Keratinocyte (primary cell): Measurements from ENCODE around the gene BDKRB2. TPM values are rescaled to one million over a fixed set of nuclear protein-coding genes. Genes with fewer than 3 reads are reported as not detected.

Experiments used
- DNase-seq: peaks from one replicate; pipeline ENCODE4 v3.0.0-alpha.2; 2011; ENCODE audit warnings: low read depth, missing footprints, low spot score
- FAIRE-seq: peaks from 2 replicates; lab custom pipeline; 2011; peaks lifted over from hg19 to GRCh38; lab: Jason Lieb, UNC
- H2AFZ ChIP-seq: 2 replicates; pipeline ENCODE4 v1.6.0; 2012; ENCODE audit warnings: low read length, control low read depth, inconsistent platforms; ENCODE audit not compliant: control insufficient read depth
- H3K27ac ChIP-seq: 2 replicates; pipeline ENCODE4 v1.5.1; 2011; ENCODE audit warnings: low read length; ENCODE audit not compliant: control insufficient read depth, insufficient read depth
- H3K27me3 ChIP-seq: 3 replicates; pipeline ENCODE4 v1.6.0; 2011; ENCODE audit warnings: low read length; ENCODE audit not compliant: control insufficient read depth, insufficient read depth; ENCODE audit errors: extremely low read depth
- H3K36me3 ChIP-seq, 2 experiments: 2 replicates in 1 of 2; 3 replicates in 1 of 2; pipeline ENCODE4 v1.5.1; 2011; ENCODE audit warnings: low read length in 2 of 2, mild to moderate bottlenecking in 1 of 2; ENCODE audit not compliant: control insufficient read depth in 2 of 2, insufficient read depth in 2 of 2; ENCODE audit errors: extremely low read depth in 1 of 2
- H3K4me1 ChIP-seq: 3 replicates; pipeline ENCODE4 v1.5.1; 2011; ENCODE audit warnings: low read length; ENCODE audit not compliant: control insufficient read depth, insufficient read depth; ENCODE audit errors: extremely low read depth
- H3K4me2 ChIP-seq: 3 replicates; pipeline ENCODE4 v1.6.0; 2011; ENCODE audit warnings: low read depth, low read length; ENCODE audit not compliant: control insufficient read depth, insufficient read depth; ENCODE audit errors: extremely low read depth
- H3K4me3 ChIP-seq, 3 experiments: fragments of 200-600 bp in 1 of 3; sonication (generic) in 1 of 3; 2 replicates in 2 of 3; 3 replicates in 1 of 3; pipeline ENCODE4 v1.5.1; 2011 to 2016; ENCODE audit warnings: low read length in 3 of 3, mild to moderate bottlenecking in 3 of 3, control low read depth in 2 of 3, inconsistent platforms in 1 of 3, low read depth in 1 of 3, mixed read lengths in 1 of 3, mixed run types in 1 of 3, moderate library complexity in 1 of 3; ENCODE audit not compliant: control insufficient read depth in 2 of 3, insufficient read depth in 2 of 3; ENCODE audit errors: extremely low read depth in 1 of 3
- H3K79me2 ChIP-seq: 2 replicates; pipeline ENCODE4 v1.6.0; 2012; ENCODE audit warnings: low read length; ENCODE audit not compliant: control insufficient read depth, insufficient read depth
- H3K9ac ChIP-seq: 3 replicates; pipeline ENCODE4 v1.6.0; 2011; ENCODE audit warnings: low read length; ENCODE audit not compliant: control insufficient read depth, insufficient read depth; ENCODE audit errors: extremely low read depth
- H3K9me1 ChIP-seq: 3 replicates; pipeline ENCODE4 v1.6.0; 2011; ENCODE audit warnings: low read length; ENCODE audit not compliant: control insufficient read depth, insufficient read depth; ENCODE audit errors: extremely low read depth
- H3K9me3 ChIP-seq: 2 replicates; pipeline ENCODE4 v1.5.1; 2012; ENCODE audit warnings: low read depth, low read length; ENCODE audit not compliant: control insufficient read depth
- H4K20me1 ChIP-seq: 3 replicates; pipeline ENCODE4 v1.6.0; 2011; ENCODE audit warnings: low read length; ENCODE audit not compliant: control insufficient read depth, insufficient read depth; ENCODE audit errors: extremely low read depth
- EZH2 ChIP-seq: IDR thresholded peaks from one replicate; pipeline ENCODE4 v1.6.1; 2012; ENCODE audit warnings: inconsistent platforms, mild to moderate bottlenecking, low read length, moderate library complexity
- dilution Hi-C: fragments of 300-500 bp; cut with MboI; formaldehyde crosslinking; loops from one replicate; pipeline ENCODE4 v1.7.0; 2020; ENCODE audit warnings: low sequenced_read_pairs; ENCODE audit not compliant: extremely low pct_ligation_motif_present
- polyA plus RNA-seq, 5 experiments: library from polyadenylated mRNA; depleted of rRNA in 3 of 5; stranded (reverse) in 3 of 5; stranded (forward) in 1 of 5; unstranded in 1 of 5; fragments of >200 nt; gene quantifications; 1 replicate in 1 of 5; 2 replicates in 3 of 5; 3 replicates in 1 of 5; pipeline versions ENCODE4 v1.2.1 to v1.2.3, GENCODE V29; 2011 to 2012; ENCODE audit warnings: missing spikeins in 2 of 5, low read depth in 1 of 5, low replicate concordance in 1 of 5
- TF ChIP-seq, protein P1 (sequence below), 3 experiments: IDR thresholded peaks in 1 of 3; conservative IDR thresholded peaks in 1 of 3; optimal IDR thresholded peaks in 1 of 3; 2 replicates in 2 of 3; 3 replicates in 1 of 3; pipeline versions ENCODE3 to v1.5.1; 2011; ENCODE audit warnings: low read length in 3 of 3, mild to moderate bottlenecking in 3 of 3, moderate library complexity in 2 of 3, control low read depth in 1 of 3, inconsistent platforms in 1 of 3; ENCODE audit not compliant: insufficient read depth in 2 of 3; ENCODE audit errors: extremely low read depth in 1 of 3

Gene BDKRB2
- polyA plus RNA-seq, 1 donor (not counting 4 experiments of a cell fraction or from before 2014, with no cell fraction given), result 13.2 TPM

DNA sequence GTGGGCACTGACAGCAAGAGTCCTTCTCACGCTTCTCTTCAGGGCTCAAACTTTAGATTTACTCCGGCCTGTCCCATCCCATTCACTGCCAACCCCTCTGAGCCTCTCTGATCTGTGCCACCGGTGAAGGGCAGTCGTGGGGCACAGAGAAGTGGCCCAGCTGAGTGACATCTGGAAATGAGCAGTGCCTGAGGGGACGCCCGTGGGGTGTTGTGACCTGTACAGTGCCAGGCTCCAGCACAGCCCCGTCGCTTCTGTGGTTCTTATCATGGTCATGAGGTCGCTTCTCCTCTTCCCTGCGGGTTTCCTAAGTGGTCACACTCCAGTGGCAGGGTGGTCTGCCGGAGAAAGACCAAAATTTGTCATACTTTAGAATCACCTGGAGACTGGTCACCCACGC is 4.1 kb downstream of the BDKRB2 start:
- TF ChIP-seq, protein P1, sequence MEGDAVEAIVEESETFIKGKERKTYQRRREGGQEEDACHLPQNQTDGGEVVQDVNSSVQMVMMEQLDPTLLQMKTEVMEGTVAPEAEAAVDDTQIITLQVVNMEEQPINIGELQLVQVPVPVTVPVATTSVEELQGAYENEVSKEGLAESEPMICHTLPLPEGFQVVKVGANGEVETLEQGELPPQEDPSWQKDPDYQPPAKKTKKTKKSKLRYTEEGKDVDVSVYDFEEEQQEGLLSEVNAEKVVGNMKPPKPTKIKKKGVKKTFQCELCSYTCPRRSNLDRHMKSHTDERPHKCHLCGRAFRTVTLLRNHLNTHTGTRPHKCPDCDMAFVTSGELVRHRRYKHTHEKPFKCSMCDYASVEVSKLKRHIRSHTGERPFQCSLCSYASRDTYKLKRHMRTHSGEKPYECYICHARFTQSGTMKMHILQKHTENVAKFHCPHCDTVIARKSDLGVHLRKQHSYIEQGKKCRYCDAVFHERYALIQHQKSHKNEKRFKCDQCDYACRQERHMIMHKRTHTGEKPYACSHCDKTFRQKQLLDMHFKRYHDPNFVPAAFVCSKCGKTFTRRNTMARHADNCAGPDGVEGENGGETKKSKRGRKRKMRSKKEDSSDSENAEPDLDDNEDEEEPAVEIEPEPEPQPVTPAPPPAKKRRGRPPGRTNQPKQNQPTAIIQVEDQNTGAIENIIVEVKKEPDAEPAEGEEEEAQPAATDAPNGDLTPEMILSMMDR (optimal IDR thresholded peaks at IDR 0.05 in 1 of 3, IDR thresholded peaks at IDR 0.05 in 1 of 3, conservative IDR thresholded peaks at IDR 0.05 in 1 of 3; ENCODE audit: extremely low read depth in 1 of 3, insufficient read depth in 2 of 3, low read length in 3 of 3), result no peak
- no peak for TF ChIP-seq EZH2
- H3K79me2 ChIP-seq, result peaks cover 65% of the 10 kb centered on the region
- no peak for FAIRE-seq

DNA sequence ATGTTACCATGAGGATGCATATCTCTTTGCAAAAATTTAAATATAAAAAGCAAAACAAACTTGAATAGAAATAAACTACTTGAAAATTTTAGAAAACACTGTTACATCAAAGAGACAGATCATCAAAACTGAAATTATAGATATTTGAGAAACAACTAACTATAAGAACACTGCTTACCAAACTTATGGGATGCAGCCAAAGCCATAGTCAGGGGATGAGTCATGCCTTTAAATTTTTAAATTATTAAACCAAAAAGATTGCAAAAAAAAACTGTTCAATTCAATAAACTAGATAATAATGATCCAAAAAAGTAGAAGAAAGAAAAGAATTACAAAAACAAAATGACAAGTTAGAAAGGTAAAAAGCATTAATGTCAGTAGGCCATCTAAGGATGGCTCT is 7.5 kb downstream of the BDKRB2 start:
- dilution Hi-C loops, result no loop called here
- Histone ChIP-seq H4K20me1 (no peaks in the 10 kb centered on the region), H2AFZ (no peak overlapping the region)

More for the DNA sequence above, 4.1 kb downstream of the BDKRB2 start:
- Histone ChIP-seq H3K36me3 (peaks cover 12 to 28% of the 10 kb centered on the region in 2 experiments), H3K4me2 (no peak overlapping the region), H4K20me1 (no peaks in the 10 kb centered on the region), H3K4me1 (peaks cover 35% of the 10 kb centered on the region), H3K9me1 (peaks cover 8% of the 10 kb centered on the region), H3K4me3 (no peak overlapping the region), H3K9me3 (peaks cover 10% of the 10 kb centered on the region), H2AFZ (no peak overlapping the region), H3K27me3 (no peaks in the 10 kb centered on the region), H3K27ac (no peak overlapping the region), H3K9ac (no peak overlapping the region)
- dilution Hi-C loops, result no loop called here
- no peak for DNase-seq

More for the DNA sequence above, 7.5 kb downstream of the BDKRB2 start:
- peaks cover 15 to 28% of the 10 kb centered on the region in 2 experiments for H3K36me3 ChIP-seq
- H3K9me3 ChIP-seq, result peaks cover 10% of the 10 kb centered on the region
- no peak for FAIRE-seq
- H3K4me3 ChIP-seq, result no peak overlapping the region
- H3K4me2 ChIP-seq, result no peak overlapping the region
- peaks cover 30% of the 10 kb centered on the region for H3K4me1 ChIP-seq
- peaks cover 55% of the 10 kb centered on the region for H3K79me2 ChIP-seq
- H3K9me1 ChIP-seq, result peaks cover 5% of the 10 kb centered on the region
- TF ChIP-seq, protein P1 (optimal IDR thresholded peaks at IDR 0.05 in 1 of 3, IDR thresholded peaks at IDR 0.05 in 1 of 3, conservative IDR thresholded peaks at IDR 0.05 in 1 of 3; ENCODE audit: extremely low read depth in 1 of 3, insufficient read depth in 2 of 3, low read length in 3 of 3), result no peak
- no peak for TF ChIP-seq EZH2
- no peak overlapping the region for H3K27ac ChIP-seq
- no peak overlapping the region for H3K9ac ChIP-seq
- no peaks in the 10 kb centered on the region for H3K27me3 ChIP-seq
- no peak for DNase-seq
